ENCODE data around the gene TDRD1.

The TDRD1 gene

DNA sequence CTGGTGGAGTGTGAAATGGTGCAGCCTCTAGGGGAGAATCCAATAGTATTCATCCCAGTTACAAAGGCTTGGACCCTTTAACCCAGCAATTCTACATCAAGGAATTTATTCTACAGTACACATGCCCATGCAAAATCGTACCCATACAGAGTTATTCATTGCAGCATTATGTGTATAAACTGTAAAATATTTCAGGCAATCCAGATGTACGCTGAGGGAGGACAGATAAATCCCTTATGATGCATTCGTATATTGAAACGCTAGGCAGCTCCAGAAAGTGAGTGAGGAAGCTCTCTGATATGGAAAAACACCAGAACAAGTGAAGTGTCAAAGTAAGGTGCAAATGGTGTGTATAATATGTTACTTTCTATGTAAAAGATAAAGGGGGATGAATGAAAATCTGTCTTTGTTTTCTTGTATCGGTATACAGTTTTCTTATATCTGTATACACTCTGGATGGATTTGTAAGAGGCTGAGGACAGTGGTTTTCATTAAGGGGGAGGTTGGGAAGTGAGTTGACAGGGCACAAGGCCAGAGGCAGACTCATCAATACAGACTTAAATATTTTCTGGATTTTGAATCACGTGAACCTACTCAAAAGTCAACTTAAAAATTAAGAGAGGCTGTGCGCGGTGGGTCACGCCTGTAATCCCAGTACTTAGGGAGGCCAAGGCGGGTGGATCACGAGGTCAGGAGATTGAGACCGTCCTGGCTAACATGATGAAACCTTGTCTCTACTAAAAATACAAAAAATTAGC is 77.0 kb downstream of the TDRD1 start:
- no peak overlapping the region for H3K27ac ChIP-seq
- TF ChIP-seq, protein P1, sequence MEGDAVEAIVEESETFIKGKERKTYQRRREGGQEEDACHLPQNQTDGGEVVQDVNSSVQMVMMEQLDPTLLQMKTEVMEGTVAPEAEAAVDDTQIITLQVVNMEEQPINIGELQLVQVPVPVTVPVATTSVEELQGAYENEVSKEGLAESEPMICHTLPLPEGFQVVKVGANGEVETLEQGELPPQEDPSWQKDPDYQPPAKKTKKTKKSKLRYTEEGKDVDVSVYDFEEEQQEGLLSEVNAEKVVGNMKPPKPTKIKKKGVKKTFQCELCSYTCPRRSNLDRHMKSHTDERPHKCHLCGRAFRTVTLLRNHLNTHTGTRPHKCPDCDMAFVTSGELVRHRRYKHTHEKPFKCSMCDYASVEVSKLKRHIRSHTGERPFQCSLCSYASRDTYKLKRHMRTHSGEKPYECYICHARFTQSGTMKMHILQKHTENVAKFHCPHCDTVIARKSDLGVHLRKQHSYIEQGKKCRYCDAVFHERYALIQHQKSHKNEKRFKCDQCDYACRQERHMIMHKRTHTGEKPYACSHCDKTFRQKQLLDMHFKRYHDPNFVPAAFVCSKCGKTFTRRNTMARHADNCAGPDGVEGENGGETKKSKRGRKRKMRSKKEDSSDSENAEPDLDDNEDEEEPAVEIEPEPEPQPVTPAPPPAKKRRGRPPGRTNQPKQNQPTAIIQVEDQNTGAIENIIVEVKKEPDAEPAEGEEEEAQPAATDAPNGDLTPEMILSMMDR (conservative IDR thresholded peaks at IDR 0.05): no peak

GRCh38 chr10:114256822-114257221 is 77.7 kb downstream of the TDRD1 start:
- TF ChIP-seq, protein P1 (conservative IDR thresholded peaks at IDR 0.05): no peak

DNA sequence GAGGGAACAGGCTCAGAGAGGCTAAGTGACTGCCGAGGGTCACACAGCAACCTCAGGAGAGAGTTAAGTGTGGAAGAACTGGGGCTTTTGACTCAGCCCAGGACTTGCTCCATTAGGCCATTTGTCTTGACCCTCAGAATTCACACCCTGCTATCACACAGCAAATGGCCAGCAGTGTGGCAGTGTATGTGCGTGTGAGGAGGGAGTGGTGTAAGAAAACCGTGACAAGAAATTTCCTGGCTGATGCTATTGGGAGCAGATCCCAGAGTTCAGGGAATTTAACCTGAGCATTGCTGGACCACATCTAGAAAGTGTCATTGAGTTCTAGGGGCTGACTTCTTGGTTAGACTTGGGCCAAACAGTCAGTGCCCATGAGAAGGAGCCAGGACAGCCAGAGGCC is 78.3 kb downstream of the TDRD1 start:
- H3K27ac ChIP-seq: no peak overlapping the region
- TF ChIP-seq, protein P1 (conservative IDR thresholded peaks at IDR 0.05): no peak

More at GRCh38 chr10:114256822-114257221, 77.7 kb downstream of the TDRD1 start:
- no peak overlapping the region for H3K27ac ChIP-seq

- no peak overlapping the region for H3K27ac ChIP-seq
These were observed 79.2 kb downstream of the TDRD1 start for GRCh38 chr10:114258274-114258840.

DNA sequence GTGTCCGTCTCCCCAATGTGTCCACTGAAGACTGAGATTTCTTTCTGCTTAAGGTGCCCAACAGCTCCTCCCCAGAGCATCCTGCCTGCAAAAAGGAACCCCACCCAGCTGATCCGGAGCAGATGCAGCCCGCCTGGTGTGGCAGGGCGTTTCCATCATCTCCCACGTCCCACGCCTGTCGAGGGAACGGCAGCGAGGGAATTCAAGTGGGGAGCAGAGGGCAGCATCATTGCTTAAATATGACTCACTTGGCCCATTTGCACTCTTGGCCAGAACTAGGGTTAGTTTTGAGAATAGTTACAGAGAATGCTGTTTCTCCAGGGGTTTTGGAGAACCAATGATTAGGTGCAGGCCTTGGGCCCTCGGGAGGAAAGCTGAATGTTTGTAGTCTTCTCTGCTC is 80.7 kb downstream of the TDRD1 start:
- TF ChIP-seq, protein P1 (conservative IDR thresholded peaks at IDR 0.05): no peak
- H3K27ac ChIP-seq: no peak overlapping the region

More at GRCh38 chr10:114258274-114258840, 79.2 kb downstream of the TDRD1 start:
- TF ChIP-seq, protein P1 (conservative IDR thresholded peaks at IDR 0.05): no peak

- no peak overlapping the region for H3K27ac ChIP-seq
- TF ChIP-seq, protein P1 (conservative IDR thresholded peaks at IDR 0.05): no peak
These were observed 81.2 kb downstream of the TDRD1 start for GRCh38 chr10:114260366-114260765.

- H3K27ac ChIP-seq: no peak overlapping the region
- TF ChIP-seq, protein P1 (conservative IDR thresholded peaks at IDR 0.05): no peak
These were observed 81.9 kb downstream of the TDRD1 start for GRCh38 chr10:114261076-114261475.
